HepG2 (cell line): ENCODE results near the gene SLC2A11. TPM values are rescaled to one million over a fixed set of nuclear protein-coding genes. Genes with fewer than 3 reads are reported as not detected.

Experiments used
- CREM ChIP-seq, 2 experiments: sonication (generic) in 1 of 2; formaldehyde crosslinking in 1 of 2; IDR thresholded peaks; 2 replicates each; pipeline versions ENCODE4 v1.4.0 to v1.6.1; 2016 to 2020; ENCODE audit warnings: antibody characterized with exemption in 1 of 2, mild to moderate bottlenecking in 1 of 2, missing genetic modification reagents in 1 of 2
- ETV5 ChIP-seq: IDR thresholded peaks from 2 replicates; pipeline ENCODE4 v1.6.1; 2018; ENCODE audit warnings: missing biosample characterization, missing genetic modification reagents, inconsistent platforms, borderline replicate concordance
- HNF4G ChIP-seq, 2 experiments: sonication (generic) in 1 of 2; formaldehyde crosslinking in 1 of 2; IDR thresholded peaks; 2 replicates each; pipeline versions ENCODE4 v1.4.0 to v1.6.1; 2011 to 2020; ENCODE audit warnings: borderline replicate concordance in 2 of 2, low read depth in 2 of 2, mild to moderate bottlenecking in 2 of 2, low read length in 1 of 2, missing genetic modification reagents in 1 of 2, moderate library complexity in 1 of 2
- MBD4 ChIP-seq: IDR thresholded peaks from 2 replicates; pipeline ENCODE4 v1.6.1; 2012; ENCODE audit warnings: low read length, inconsistent platforms, borderline replicate concordance
- MYPOP ChIP-seq: sonication (generic); formaldehyde crosslinking; IDR thresholded peaks from 2 replicates; pipeline ENCODE4 v1.8.1; 2023; ENCODE audit warnings: mild to moderate bottlenecking, moderate library complexity, missing genetic modification reagents
- NCOA2 ChIP-seq: sonication (generic); formaldehyde crosslinking; IDR thresholded peaks from 2 replicates; pipeline ENCODE4 v1.8.0; 2022; ENCODE audit warnings: inconsistent platforms
- NR2F1 ChIP-seq, 2 experiments: fragments of 450-650 bp in 1 of 2; formaldehyde crosslinking in 1 of 2; IDR thresholded peaks; 2 replicates each; pipeline versions ENCODE4 v1.5.0 to v1.6.1; 2016 to 2020; ENCODE audit warnings: mild to moderate bottlenecking in 1 of 2, missing compliant biosample characterization in 1 of 2, missing genetic modification reagents in 1 of 2, moderate library complexity in 1 of 2
- PHF5A ChIP-seq: IDR thresholded peaks from one replicate; pipeline ENCODE4 v1.6.1; 2018; ENCODE audit warnings: low read depth, missing genetic modification reagents; ENCODE audit not compliant: unreplicated experiment
- ZNF614 ChIP-seq: IDR thresholded peaks from 2 replicates; pipeline ENCODE4 v1.6.1; 2018; ENCODE audit warnings: missing biosample characterization, missing genetic modification reagents, inconsistent platforms, borderline replicate concordance
- ZNF639 ChIP-seq: conservative IDR thresholded peaks from 2 replicates; pipeline ENCODE4 v1.6.1; 2018; ENCODE audit warnings: missing genetic modification reagents
- ZNF652 ChIP-seq: IDR thresholded peaks from 2 replicates; pipeline ENCODE4 v1.6.1; 2016; ENCODE audit warnings: low read depth, borderline replicate concordance
- ZSCAN29 ChIP-seq: sonication (generic); formaldehyde crosslinking; conservative IDR thresholded peaks from 2 replicates; pipeline ENCODE4 v1.4.0; 2020; ENCODE audit warnings: mild to moderate bottlenecking, missing genetic modification reagents
- polyA plus RNA-seq, 8 experiments: library from polyadenylated mRNA; depleted of rRNA in 3 of 8; stranded (reverse) in 7 of 8; unstranded in 1 of 8; fragments of >200 nt; fragmentation: Illumina TruSeq in 4 of 8; extraction: Trizol in 4 of 8; gene quantifications; 2 replicates each; pipeline versions ENCODE4 v1.2.1 to v1.2.3, GENCODE V29; 2011 to 2016; ENCODE audit warnings: low read depth in 4 of 8, missing spikeins in 1 of 8, mixed read lengths in 1 of 8; ENCODE audit not compliant: insufficient read depth in 1 of 8
- total RNA-seq, 5 experiments: library from RNA; depleted of rRNA; stranded (reverse); fragments of >200 nt; fragmentation: Illumina TruSeq; extraction: Trizol; gene quantifications; 2 replicates each; pipeline ENCODE4 v1.2.3, GENCODE V29; 2016; ENCODE audit warnings: low read depth in 1 of 5
- TF ChIP-seq, protein P1 (sequence below): sonication (generic); formaldehyde crosslinking; IDR thresholded peaks from 2 replicates; pipeline ENCODE4 v1.9.0; 2022; ENCODE audit warnings: low read depth, missing genetic modification reagents
- TF ChIP-seq, protein P2 (sequence below): sonication (generic); formaldehyde crosslinking; conservative IDR thresholded peaks from 2 replicates; pipeline ENCODE4 v1.4.0; 2020; ENCODE audit warnings: missing genetic modification reagents
- TF ChIP-seq, protein P3 (sequence below): sonication (generic); formaldehyde crosslinking; IDR thresholded peaks from 2 replicates; pipeline ENCODE4 v1.4.0; 2020; ENCODE audit warnings: low read depth, missing genetic modification reagents

Gene SLC2A11
- total and polyA plus RNA-seq, 2 of the 13 experiments (the other 11 are each of a cell fraction or from before 2014, with no cell fraction given) = 15.2 to 15.4 TPM

DNA sequence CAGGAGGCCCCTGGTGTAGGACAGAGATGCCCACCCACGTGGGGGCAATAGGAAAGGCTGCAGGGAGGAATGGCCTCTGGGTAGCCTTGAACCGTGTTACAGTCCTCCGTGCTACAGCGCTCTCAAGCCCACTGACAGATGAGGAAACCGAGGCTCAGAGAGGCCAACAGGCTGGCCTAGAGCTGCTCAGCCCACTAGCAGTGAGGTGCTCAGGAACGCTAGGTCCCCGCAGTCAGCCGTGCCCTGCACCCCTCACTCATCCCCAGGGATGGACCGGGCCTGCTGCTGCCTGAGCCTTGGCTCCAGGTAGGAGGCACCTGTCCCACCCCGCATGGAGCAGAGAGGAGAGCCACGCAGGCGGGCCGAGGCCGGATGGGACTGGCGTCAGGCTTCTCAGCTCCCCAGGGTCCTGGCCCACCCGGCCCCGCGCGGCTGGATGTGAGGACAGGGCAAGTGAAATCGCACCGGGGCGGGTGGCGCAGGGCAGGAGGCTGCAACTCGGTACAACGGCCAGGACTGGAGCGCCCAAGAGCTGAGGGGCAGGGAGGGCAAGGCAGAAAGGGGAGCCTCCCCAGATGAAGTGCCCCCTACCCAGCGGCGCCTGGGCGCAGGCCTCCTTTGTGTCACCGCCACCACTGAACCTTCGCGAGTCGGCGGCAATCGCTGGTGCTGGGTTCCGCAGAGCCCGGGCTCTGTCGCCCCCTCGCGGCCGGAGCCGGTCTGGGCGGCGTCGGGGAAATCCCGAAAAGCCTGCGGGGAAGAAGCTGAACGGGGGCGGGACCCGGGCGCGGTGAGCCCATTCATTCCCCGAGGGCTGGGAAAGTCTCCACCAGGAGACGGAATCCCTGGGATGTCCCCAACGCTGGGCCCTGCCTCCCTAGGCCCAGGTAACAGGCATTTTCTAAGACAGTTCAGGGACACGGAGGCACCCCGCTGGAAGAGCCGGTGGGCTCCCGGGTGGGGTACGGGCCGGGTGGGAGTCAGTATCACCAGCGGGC, 8.4 kb upstream of the SLC2A11 start (continued):
- TF ChIP-seq, protein P1, sequence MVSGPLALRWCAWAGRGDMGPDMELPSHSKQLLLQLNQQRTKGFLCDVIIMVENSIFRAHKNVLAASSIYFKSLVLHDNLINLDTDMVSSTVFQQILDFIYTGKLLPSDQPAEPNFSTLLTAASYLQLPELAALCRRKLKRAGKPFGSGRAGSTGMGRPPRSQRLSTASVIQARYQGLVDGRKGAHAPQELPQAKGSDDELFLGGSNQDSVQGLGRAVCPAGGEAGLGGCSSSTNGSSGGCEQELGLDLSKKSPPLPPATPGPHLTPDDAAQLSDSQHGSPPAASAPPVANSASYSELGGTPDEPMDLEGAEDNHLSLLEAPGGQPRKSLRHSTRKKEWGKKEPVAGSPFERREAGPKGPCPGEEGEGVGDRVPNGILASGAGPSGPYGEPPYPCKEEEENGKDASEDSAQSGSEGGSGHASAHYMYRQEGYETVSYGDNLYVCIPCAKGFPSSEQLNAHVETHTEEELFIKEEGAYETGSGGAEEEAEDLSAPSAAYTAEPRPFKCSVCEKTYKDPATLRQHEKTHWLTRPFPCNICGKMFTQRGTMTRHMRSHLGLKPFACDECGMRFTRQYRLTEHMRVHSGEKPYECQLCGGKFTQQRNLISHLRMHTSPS (CRISPR knock-in tag) = peak; percentile 78; the same call in 1 of the 2 replicates
- peak; percentile 36 for TF ChIP-seq NCOA2 (CRISPR knock-in tag)
- TF ChIP-seq CREM (IDR thresholded peaks at IDR 0.05) = no peak
- no peak for TF ChIP-seq CREM (CRISPR knock-in tag; IDR thresholded peaks at IDR 0.05)
- TF ChIP-seq ETV5 (CRISPR knock-in tag) = no peak; the same call in none of the 2 replicates
- no peak for TF ChIP-seq ZNF652
- TF ChIP-seq NR2F1 (CRISPR knock-in tag; IDR thresholded peaks at IDR 0.05) = no peak
- TF ChIP-seq ZNF614 (CRISPR knock-in tag) = 0 out of 2 replicates have a peak, but pooled peaks have one; percentile 74
- TF ChIP-seq MYPOP (CRISPR knock-in tag) = 0 out of 2 replicates have a peak, but pooled peaks have one; percentile 83
- TF ChIP-seq MBD4 = no peak
- peak; percentile 61 for TF ChIP-seq PHF5A
- 0 out of 2 replicates have a peak, but pooled peaks have one; percentile 40 for TF ChIP-seq ZSCAN29 (CRISPR knock-in tag)
- TF ChIP-seq, protein P2, sequence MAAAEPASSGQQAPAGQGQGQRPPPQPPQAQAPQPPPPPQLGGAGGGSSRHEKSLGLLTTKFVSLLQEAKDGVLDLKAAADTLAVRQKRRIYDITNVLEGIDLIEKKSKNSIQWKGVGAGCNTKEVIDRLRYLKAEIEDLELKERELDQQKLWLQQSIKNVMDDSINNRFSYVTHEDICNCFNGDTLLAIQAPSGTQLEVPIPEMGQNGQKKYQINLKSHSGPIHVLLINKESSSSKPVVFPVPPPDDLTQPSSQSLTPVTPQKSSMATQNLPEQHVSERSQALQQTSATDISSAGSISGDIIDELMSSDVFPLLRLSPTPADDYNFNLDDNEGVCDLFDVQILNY = no peak
- TF ChIP-seq, protein P3, sequence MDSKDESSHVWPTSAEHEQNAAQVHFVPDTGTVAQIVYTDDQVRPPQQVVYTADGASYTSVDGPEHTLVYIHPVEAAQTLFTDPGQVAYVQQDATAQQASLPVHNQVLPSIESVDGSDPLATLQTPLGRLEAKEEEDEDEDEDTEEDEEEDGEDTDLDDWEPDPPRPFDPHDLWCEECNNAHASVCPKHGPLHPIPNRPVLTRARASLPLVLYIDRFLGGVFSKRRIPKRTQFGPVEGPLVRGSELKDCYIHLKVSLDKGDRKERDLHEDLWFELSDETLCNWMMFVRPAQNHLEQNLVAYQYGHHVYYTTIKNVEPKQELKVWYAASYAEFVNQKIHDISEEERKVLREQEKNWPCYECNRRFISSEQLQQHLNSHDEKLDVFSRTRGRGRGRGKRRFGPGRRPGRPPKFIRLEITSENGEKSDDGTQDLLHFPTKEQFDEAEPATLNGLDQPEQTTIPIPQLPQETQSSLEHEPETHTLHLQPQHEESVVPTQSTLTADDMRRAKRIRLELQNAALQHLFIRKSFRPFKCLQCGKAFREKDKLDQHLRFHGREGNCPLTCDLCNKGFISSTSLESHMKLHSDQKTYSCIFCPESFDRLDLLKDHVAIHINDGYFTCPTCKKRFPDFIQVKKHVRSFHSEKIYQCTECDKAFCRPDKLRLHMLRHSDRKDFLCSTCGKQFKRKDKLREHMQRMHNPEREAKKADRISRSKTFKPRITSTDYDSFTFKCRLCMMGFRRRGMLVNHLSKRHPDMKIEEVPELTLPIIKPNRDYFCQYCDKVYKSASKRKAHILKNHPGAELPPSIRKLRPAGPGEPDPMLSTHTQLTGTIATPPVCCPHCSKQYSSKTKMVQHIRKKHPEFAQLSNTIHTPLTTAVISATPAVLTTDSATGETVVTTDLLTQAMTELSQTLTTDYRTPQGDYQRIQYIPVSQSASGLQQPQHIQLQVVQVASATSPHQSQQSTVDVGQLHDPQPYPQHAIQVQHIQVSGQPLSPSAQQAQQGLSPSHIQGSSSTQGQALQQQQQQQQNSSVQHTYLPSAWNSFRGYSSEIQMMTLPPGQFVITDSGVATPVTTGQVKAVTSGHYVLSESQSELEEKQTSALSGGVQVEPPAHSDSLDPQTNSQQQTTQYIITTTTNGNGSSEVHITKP (CRISPR knock-in tag) = peak; percentile 58; the same call in 1 of the 2 replicates
- TF ChIP-seq ZNF639 (CRISPR knock-in tag) = no peak; the same call in 1 of the 2 replicates
- TF ChIP-seq HNF4G (IDR thresholded peaks at IDR 0.05; ENCODE audit: borderline replicate concordance, low read depth, low read length) = no peak
- 0 out of 2 replicates have a peak, but pooled peaks have one; percentile 22 for TF ChIP-seq HNF4G (CRISPR knock-in tag; IDR thresholded peaks at IDR 0.05; ENCODE audit: borderline replicate concordance, low read depth)
